Fibroblast of pulmonary artery (primary cell): ENCODE results near the gene RPRD2.

Experiments
- DNase-seq: peaks from one replicate; pipeline ENCODE4 v3.0.0-alpha.2; 2010; ENCODE audit warnings: low read depth
- H3K4me3 ChIP-seq: replicated peaks from 2 replicates; pipeline ENCODE4 v1.5.1; 2011; ENCODE audit warnings: low read depth, mild to moderate bottlenecking, control low read depth, low read length, moderate library complexity
- TF ChIP-seq, protein P1 (sequence below): IDR thresholded peaks from 2 replicates; pipeline ENCODE4 v1.5.1; 2011; ENCODE audit warnings: mild to moderate bottlenecking, control low read depth, low read length, inconsistent platforms; ENCODE audit errors: missing control alignments

RPRD2 gene

DNA sequence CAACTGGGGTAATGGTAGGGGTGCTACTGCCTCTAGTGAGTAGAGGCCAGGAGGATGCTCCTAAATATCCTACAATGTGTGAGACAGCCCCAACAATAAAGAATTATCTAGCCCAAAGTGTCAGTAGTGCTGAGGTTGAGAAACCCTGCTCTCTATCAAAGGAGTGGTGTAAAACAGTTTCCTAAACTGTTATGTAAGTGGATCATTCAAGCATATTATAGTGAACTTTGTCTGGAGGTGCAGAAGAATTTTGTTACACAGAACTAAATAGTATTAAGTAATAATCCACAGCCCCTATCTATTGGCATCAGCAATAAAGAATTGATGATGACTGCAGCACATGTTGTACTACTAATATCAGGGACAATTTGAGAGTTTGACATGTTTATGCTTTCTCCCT lies 103.0 kb downstream of the RPRD2 start:
- H3K4me3 ChIP-seq = no peak overlapping the region
- TF ChIP-seq, protein P1, sequence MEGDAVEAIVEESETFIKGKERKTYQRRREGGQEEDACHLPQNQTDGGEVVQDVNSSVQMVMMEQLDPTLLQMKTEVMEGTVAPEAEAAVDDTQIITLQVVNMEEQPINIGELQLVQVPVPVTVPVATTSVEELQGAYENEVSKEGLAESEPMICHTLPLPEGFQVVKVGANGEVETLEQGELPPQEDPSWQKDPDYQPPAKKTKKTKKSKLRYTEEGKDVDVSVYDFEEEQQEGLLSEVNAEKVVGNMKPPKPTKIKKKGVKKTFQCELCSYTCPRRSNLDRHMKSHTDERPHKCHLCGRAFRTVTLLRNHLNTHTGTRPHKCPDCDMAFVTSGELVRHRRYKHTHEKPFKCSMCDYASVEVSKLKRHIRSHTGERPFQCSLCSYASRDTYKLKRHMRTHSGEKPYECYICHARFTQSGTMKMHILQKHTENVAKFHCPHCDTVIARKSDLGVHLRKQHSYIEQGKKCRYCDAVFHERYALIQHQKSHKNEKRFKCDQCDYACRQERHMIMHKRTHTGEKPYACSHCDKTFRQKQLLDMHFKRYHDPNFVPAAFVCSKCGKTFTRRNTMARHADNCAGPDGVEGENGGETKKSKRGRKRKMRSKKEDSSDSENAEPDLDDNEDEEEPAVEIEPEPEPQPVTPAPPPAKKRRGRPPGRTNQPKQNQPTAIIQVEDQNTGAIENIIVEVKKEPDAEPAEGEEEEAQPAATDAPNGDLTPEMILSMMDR = no peak
- no peak for DNase-seq

DNA sequence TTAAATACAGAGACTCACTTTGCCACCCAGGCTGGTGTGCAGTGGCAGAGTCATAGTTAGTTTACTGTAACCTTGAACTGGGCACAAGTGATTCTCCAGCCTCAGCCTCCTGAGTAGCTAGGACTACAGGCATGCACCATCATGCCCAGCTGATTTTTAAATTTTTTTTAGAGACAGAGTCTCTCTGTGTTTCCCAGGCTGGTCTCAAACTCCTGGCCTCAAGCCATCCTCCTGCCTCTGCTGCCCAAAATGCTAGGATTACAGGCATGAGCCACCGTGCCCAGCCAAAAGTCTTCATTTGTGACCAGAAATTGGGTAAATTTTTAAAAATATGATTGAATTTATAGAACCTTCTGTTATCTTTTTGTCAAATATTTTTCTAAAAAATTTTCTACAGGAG lies 105.3 kb downstream of the RPRD2 start:
- DNase-seq = no peak
- TF ChIP-seq, protein P1 = no peak
- no peak overlapping the region for H3K4me3 ChIP-seq

DNA sequence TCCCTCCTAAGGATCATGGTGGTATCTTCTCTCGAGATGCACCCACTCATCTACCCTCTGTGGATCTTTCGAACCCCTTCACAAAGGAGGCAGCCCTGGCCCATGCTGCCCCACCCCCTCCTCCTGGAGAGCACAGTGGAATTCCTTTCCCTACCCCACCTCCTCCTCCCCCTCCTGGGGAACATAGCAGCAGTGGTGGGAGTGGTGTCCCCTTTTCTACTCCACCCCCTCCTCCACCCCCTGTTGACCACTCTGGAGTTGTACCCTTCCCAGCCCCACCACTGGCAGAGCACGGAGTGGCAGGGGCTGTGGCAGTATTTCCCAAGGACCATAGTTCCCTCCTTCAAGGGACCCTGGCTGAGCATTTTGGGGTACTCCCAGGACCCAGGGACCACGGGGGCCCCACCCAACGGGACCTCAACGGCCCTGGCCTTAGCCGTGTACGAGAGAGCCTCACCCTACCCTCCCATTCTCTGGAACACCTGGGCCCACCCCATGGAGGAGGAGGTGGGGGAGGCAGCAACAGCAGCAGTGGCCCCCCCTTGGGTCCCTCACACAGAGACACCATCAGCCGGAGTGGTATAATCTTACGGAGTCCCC lies 108.8 kb downstream of the RPRD2 start:
- TF ChIP-seq, protein P1 = no peak
- DNase-seq = no peak
- H3K4me3 ChIP-seq = no peak overlapping the region

DNA sequence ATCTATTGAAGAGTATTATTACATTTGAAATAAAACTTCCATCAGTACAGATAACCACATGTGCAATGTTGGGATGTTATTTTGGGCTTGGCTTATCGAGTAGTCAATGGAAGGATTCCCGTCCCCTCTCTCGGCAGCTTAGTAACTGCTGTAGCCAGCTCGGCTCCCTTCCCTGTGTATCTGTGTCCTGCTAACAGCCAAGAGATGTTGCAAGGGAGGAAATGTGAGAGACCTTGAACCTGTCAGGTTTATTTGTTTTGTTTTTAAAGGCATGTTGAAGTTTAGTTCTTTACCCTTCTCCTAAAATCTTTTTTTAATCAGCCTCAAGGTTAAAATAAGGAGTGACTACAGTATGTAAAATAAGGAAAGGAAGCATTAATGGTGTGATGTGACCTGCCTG lies 109.7 kb downstream of the RPRD2 start:
- TF ChIP-seq, protein P1 = no peak
- peak; percentile 13 for DNase-seq
- no peak overlapping the region for H3K4me3 ChIP-seq

DNA sequence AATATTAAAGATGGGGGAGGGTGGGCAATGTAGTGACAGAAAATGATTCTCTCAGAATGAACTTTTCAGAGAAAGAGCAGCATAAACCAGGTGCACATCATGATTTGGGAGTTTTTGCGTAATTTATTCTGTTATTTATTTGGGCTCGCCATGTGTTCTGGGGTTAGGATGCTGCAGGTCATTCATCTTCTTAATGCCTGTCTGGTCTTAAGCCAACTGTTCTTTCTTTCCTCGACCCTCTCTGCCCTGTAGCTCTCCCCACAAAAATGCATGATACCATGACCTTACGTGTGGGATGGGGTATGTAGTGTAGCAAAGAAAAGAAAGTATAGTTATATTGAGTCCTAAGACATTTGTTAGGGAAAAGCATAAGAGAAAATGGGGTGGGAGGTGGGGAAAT lies 110.9 kb downstream of the RPRD2 start:
- DNase-seq = no peak
- H3K4me3 ChIP-seq = no peak overlapping the region
- TF ChIP-seq, protein P1 = no peak

DNA sequence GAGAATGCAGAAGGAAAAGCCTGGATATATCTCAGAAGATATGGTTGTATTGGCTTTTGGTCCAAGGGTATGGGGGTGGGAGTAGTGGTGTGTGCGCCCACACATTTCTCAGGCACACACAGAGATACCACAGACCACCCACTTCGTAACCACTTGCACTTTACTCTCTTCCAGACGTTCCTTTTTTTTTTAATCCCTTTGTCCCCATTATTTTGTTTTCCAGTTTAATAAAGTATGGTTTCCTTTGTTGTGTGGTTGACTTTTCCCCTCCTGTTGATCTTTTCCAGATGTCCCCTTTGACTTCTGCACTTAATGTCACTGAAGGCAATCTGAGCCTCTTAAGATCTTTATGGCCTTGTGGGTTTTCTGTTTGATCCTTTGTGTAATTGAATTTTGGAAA lies 112.8 kb downstream of the RPRD2 start:
- TF ChIP-seq, protein P1 = no peak
- H3K4me3 ChIP-seq = no peak overlapping the region
- DNase-seq = no peak

DNA sequence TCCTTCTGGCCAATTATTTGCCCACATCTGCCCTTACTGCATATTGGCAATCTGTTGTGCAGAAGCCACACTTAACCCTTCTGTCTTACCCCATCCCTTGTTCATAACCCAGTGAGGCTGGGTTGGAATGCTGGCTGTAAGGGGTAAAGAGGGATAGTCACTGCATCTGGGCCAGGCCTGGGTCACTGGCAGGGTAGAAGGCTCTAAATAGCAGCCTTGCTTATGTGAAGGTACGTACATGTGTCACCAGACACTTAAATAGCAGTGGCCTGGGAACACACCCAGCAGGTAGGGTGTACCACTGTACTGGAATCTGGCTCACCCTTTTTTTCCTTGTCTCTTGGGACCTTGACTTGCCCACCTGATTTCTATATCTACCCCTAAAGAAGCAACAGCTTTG lies 113.4 kb downstream of the RPRD2 start:
- no peak for DNase-seq
- TF ChIP-seq, protein P1 = no peak
- H3K4me3 ChIP-seq = no peak overlapping the region
